Vagina (tissue), 2 donors: Measurements from ENCODE around the gene DUS4L. TPM values are rescaled to one million over a fixed set of nuclear protein-coding genes. Genes with fewer than 3 reads are reported as not detected.
A peak's percentile ranks its signal among the peaks of the same experiment; 100 is the strongest.
"Not testable (repeated sequence)": the region's sequence is repeated elsewhere in the genome, so short reads cannot be mapped to it uniquely, and the experiment has no call there.

Experiments
- DNase-seq, 2 donors: peaks; one replicate each; pipeline ENCODE4 v3.0.0-alpha.2; 2017; ENCODE audit errors: extremely low spot score in 2 of 2
- H3K27ac ChIP-seq: fragments of 200-600 bp; sonication (generic); one replicate; pipeline ENCODE4 v1.5.1; 2019
- H3K27me3 ChIP-seq: fragments of 200-600 bp; sonication (generic); one replicate; pipeline ENCODE4 v1.5.1; 2019
- H3K36me3 ChIP-seq, 2 donors: fragments of 200-600 bp; sonication (generic); one replicate each; pipeline ENCODE4 v1.5.1; 2017 to 2019
- H3K4me1 ChIP-seq: fragments of 200-600 bp; sonication (generic); one replicate; pipeline ENCODE4 v1.5.1; 2019
- H3K4me3 ChIP-seq, 2 donors: fragments of 200-600 bp; sonication (generic); 1 replicate in 1 of 2; 2 replicates in 1 of 2; pipeline ENCODE4 v1.5.1; 2016 to 2019
- H3K9me3 ChIP-seq: fragments of 200-600 bp; sonication (generic); one replicate; pipeline ENCODE4 v1.5.1; 2019
- POLR2A ChIP-seq, 2 donors: fragments of 450-650 bp; IDR thresholded peaks; one replicate each; pipeline ENCODE4 v1.6.1; 2017; ENCODE audit warnings: antibody characterized with exemption in 2 of 2, mild to moderate bottlenecking in 2 of 2, moderate library complexity in 2 of 2
- POLR2AphosphoS5 ChIP-seq, 2 donors: sonication (generic); formaldehyde crosslinking; IDR thresholded peaks; one replicate each; pipeline ENCODE4 v1.9.0; 2017; ENCODE audit warnings: antibody characterized with exemption in 2 of 2, mild to moderate bottlenecking in 2 of 2, low read depth in 1 of 2; ENCODE audit not compliant: insufficient read depth in 1 of 2
- intact Hi-C: fragments of 100-400 bp; cut with DNase I; formaldehyde crosslinking; loops from one replicate; pipeline ENCODE4 v1.15.1; 2023
- total RNA-seq: library from RNA; depleted of rRNA; stranded (reverse); fragments of >200 nt; gene quantifications from one replicate; pipeline ENCODE4 v1.2.3, GENCODE V29; 2016
- TF ChIP-seq, protein P1 (sequence below), 3 experiments: fragments of 450-650 bp in 2 of 3; fragments of 200-600 bp in 1 of 3; sonication (generic) in 1 of 3; IDR thresholded peaks; one replicate each; pipeline ENCODE4 v1.5.1; 2017 to 2019; ENCODE audit warnings: antibody characterized with exemption in 3 of 3, mild to moderate bottlenecking in 2 of 3, moderate library complexity in 2 of 3

Gene DUS4L
- total RNA-seq, 1 donor from 2014 or later, result 1.5 TPM

DNA sequence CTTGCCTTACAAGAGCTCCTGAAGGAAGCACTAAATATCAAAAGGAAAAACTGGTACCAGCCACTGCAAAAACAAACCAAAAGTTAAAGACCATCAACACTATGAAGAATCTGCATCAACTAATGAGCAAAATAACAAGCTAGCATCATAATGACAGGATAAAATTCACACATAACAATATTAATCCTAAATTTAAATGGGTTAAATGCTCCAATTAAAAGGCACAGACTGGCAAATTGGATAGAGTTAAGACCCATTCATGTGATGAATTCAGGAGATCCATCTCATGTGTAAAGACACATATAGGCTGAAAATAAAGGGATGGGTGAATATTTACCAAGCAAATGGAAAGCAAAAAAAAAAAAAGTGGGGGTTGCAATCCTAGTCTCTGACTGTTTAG is 29.6 kb upstream of the DUS4L start:
- H3K36me3 ChIP-seq, result no peaks in the 10 kb centered on the region

DNA sequence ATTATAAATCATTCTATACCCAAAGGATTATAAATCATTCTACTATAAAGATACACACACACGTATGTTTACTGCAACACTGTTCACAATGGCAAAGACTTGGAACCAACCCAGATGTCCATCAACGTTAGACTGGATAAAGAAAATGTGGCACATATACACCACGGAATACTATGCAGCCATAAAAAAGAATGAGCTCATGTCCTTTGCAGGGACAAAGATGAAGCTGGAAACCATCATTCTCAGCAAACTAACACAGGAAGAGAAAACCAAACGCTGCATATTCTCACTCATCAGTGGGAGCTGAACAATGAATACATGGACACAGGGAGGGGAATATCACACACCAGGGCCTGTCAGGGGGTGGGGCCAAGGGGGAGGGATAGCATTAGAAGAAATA is 26.5 kb upstream of the DUS4L start:
- H3K27me3 ChIP-seq, DNase-seq, H3K4me1 ChIP-seq, H3K27ac ChIP-seq, H3K36me3 ChIP-seq, intact Hi-C loops, H3K4me3 ChIP-seq, H3K9me3 ChIP-seq: not testable (repeated sequence)

More for the DNA sequence above, 29.6 kb upstream of the DUS4L start:
- no peak for DNase-seq
- H3K27me3 ChIP-seq, result no peaks in the 10 kb centered on the region
- intact Hi-C loops, result no loop called here
- H3K27ac ChIP-seq, result no peak overlapping the region
- TF ChIP-seq POLR2AphosphoS5 (IDR thresholded peaks at IDR 0.05; ENCODE audit: insufficient read depth in 1 of 2, low read depth in 1 of 2) (no peak), POLR2A (IDR thresholded peaks at IDR 0.05) (no peak)
- H3K4me3 ChIP-seq, result no peak overlapping the region
- peaks cover 7% of the 10 kb centered on the region for H3K4me1 ChIP-seq
- peaks cover 5% of the 10 kb centered on the region for H3K9me3 ChIP-seq

DNA sequence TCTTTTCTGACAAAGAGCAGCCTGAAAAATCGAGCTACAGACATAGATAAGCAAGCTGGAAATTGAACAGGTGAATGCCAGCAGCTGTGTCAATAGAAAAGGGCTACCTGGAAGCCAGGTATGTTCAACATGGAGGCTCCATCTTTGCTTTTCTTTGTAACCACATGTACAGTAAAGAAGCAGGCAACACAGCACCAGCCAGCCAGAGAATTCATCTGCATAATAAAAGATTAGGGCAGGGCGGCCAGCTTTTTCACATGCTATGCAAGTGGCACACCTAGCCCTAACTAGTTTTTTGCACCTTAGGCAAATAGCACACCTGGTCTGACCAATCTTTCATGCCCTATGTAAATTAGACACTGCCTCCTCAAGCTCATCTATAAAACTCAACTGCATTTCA is 25.8 kb upstream of the DUS4L start:
- peaks cover 8% of the 10 kb centered on the region for H3K4me1 ChIP-seq
- H3K27ac ChIP-seq, result no peak overlapping the region
- peaks cover 5% of the 10 kb centered on the region for H3K9me3 ChIP-seq
- no peak for DNase-seq
- peaks cover 0 to 6% of the 10 kb centered on the region in 2 donors for H3K36me3 ChIP-seq
- no peak for TF ChIP-seq POLR2AphosphoS5 (IDR thresholded peaks at IDR 0.05; ENCODE audit: insufficient read depth in 1 of 2, low read depth in 1 of 2)
- TF ChIP-seq, protein P1, sequence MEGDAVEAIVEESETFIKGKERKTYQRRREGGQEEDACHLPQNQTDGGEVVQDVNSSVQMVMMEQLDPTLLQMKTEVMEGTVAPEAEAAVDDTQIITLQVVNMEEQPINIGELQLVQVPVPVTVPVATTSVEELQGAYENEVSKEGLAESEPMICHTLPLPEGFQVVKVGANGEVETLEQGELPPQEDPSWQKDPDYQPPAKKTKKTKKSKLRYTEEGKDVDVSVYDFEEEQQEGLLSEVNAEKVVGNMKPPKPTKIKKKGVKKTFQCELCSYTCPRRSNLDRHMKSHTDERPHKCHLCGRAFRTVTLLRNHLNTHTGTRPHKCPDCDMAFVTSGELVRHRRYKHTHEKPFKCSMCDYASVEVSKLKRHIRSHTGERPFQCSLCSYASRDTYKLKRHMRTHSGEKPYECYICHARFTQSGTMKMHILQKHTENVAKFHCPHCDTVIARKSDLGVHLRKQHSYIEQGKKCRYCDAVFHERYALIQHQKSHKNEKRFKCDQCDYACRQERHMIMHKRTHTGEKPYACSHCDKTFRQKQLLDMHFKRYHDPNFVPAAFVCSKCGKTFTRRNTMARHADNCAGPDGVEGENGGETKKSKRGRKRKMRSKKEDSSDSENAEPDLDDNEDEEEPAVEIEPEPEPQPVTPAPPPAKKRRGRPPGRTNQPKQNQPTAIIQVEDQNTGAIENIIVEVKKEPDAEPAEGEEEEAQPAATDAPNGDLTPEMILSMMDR (IDR thresholded peaks at IDR 0.05), result no peak
- no peak for TF ChIP-seq POLR2A (IDR thresholded peaks at IDR 0.05)
- no peak overlapping the region for H3K4me3 ChIP-seq
- no peaks in the 10 kb centered on the region for H3K27me3 ChIP-seq
- intact Hi-C loops, result no loop called here

DNA sequence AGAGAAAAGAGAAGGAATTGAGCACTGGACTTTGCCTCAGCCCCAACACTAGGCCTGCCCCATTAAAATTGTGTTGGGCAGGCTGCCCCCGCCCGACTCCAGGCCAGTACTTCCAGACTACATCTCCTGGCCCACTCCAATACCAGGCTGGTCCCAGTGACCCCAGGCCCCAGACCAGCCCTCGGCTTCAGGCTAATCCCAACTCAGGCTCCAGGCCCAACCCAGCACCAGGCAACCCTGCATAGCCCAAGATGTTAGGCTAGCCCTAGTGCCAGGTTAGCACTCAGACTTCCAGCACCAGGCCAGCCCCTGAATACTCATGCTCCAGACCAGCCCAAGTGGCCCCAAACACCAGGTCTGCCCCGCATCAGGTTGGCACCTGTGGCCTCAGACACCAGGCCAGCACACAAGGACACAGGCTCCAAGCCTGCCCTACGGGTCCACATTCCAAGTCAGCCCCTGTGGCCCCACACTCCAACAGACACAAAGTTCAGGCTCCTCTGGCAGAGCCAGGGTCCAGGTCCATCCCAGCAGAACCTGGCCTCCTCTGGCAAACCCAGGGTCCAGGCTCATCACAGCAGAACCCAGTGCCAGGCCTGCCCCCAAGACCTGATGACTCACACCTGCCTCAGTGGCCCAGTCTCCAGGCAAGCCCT is 20.3 kb upstream of the DUS4L start:
- Histone ChIP-seq H3K9me3 (peaks cover 3% of the 10 kb centered on the region), H3K27me3 (no peaks in the 10 kb centered on the region), H3K27ac (peak overlapping the region; percentile 65), H3K4me1 (peaks cover 6% of the 10 kb centered on the region), H3K36me3 (peaks cover 0 to 20% of the 10 kb centered on the region in 2 donors), H3K4me3 (no peak overlapping the region)
- intact Hi-C loops, result no loop called here
- TF ChIP-seq POLR2AphosphoS5 (IDR thresholded peaks at IDR 0.05; ENCODE audit: insufficient read depth in 1 of 2, low read depth in 1 of 2) (no peak), POLR2A (IDR thresholded peaks at IDR 0.05) (no peak)
- TF ChIP-seq, protein P1 (IDR thresholded peaks at IDR 0.05), result no peak
- no peak for DNase-seq

DNA sequence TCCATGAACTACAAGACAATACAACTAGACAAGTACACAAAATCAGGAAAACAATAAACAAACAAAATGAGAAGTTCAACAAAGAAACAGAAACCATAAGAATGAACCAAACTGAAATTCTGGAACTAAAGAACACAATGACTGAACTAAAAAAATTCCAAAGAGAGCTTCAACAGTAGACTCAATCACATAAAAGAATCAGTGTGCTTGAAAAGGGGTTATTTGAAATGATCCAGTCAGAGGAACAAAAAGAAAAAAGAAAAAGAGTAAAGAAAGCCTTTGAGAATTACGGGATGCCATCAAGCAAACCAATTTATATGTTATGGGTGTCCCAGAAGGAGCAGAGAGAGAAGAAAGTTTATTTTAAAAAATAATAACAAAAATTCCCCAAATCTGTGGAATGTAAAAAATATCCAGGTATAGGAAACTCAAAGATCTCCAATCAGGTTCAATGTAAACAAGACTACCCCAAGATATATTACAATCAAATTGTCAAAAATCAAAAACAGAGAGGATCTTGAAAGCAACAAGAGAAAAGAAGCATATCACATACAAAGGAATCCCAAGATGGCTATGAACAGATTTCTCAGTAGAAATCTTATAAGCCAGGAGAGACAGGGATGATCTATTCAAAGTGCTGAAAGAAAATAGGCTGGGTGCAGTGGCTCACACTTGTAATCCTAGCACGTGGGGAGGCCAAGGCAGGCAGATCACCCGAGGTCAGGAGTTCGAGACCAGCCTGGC is 18.8 kb upstream of the DUS4L start:
- Histone ChIP-seq H3K36me3 (peaks cover 0 to 20% of the 10 kb centered on the region in 2 donors), H3K27me3 (no peaks in the 10 kb centered on the region), H3K27ac (peak overlapping the region; percentile 70), H3K4me3 (no peak overlapping the region), H3K9me3 (peaks cover 3% of the 10 kb centered on the region), H3K4me1 (peaks cover 6% of the 10 kb centered on the region)
- DNase-seq, result no peak
- intact Hi-C loops, result no loop called here
- TF ChIP-seq POLR2AphosphoS5 (IDR thresholded peaks at IDR 0.05; ENCODE audit: insufficient read depth in 1 of 2, low read depth in 1 of 2) (no peak), POLR2A (IDR thresholded peaks at IDR 0.05) (no peak)
- TF ChIP-seq, protein P1 (IDR thresholded peaks at IDR 0.05), result no peak

DNA sequence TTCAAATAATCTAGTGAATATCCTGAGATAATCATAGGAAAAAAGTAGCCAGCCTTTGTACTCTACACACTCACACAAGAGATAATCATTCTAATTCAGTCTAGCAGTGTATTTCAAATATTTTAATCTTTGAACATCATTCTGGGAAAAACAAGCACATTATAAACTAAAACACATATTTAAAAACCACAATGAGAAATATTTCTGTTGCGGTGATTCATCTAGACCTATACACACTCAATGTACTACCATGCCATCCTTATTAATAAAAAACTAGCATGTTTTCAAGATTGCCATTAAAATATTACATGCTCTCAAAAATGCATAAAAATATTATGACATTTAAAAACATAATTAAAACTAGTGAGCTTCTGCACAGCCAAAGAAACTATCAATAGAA is 11.8 kb upstream of the DUS4L start:
- peaks cover 12% of the 10 kb centered on the region for H3K4me1 ChIP-seq
- intact Hi-C loops, result no loop called here
- H3K9me3 ChIP-seq, result no peaks in the 10 kb centered on the region
- no peak for DNase-seq
- peaks cover 0 to 15% of the 10 kb centered on the region in 2 donors for H3K36me3 ChIP-seq
- TF ChIP-seq POLR2A (IDR thresholded peaks at IDR 0.05) (no peak), POLR2AphosphoS5 (IDR thresholded peaks at IDR 0.05; ENCODE audit: insufficient read depth in 1 of 2, low read depth in 1 of 2) (no peak)
- TF ChIP-seq, protein P1 (IDR thresholded peaks at IDR 0.05), result no peak
- H3K27ac ChIP-seq, result no peak overlapping the region
- no peak overlapping the region for H3K4me3 ChIP-seq
- H3K27me3 ChIP-seq, result no peaks in the 10 kb centered on the region
